Measurements from ENCODE around the gene TBCE. TPM values are rescaled to one million over a fixed set of nuclear protein-coding genes. Genes with fewer than 3 reads are reported as not detected.

The TBCE gene
- total RNA-seq, 1 experiment from 2014 or later: 41.6 TPM

DNA sequence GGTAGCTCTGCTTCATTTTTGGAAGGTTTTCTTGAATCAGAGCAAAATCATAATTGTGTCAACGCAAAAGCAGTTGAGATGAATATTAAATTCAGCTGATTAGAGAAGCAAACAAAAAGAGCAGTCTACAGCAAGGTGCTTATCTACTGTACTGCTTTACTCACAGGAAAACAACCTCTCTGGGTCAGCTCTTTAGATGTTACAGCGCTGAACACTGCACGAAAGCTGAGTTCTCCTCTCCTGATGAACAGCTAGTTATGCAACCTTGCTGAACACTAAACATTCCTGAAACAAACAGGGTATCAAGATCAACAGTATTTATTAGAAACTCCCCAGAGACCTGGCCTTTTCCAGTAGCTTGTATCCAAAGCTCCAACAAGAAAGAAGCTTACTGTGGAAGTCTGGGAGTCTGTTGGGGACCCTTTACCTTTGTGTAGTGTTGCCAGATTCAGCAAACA lies 41.3 kb downstream of the TBCE start:
- H3K4ac ChIP-seq (ENCODE audit: low read depth, low read length): no peak overlapping the region
- no peak overlapping the region for H3K4me2 ChIP-seq (ENCODE audit: insufficient read depth, insufficient read length, low read length)
- Mint-ChIP-seq H3K36me3 (ENCODE audit: insufficient read depth in 1 of 3, low read depth in 3 of 3) (peaks cover 6 to 7% (median 7%) of the 10 kb centered on the region in 3 experiments; a peak in 5 of 7 replicates), H3K4me3 (no peak overlapping the region), H3K4me1 (peaks cover 0 to 3% of the 10 kb centered on the region in 2 experiments; a peak in 1 of 4 replicates), H3K9me3 (peaks cover 5 to 7% of the 10 kb centered on the region in 2 experiments; a peak in 4 of 5 replicates), H3K27me3 (ENCODE audit: low read depth) (no peaks in the 10 kb centered on the region; the same call in 1 of the 2 replicates), H3K27ac (no peak overlapping the region)
- DNase-seq: no peak
- H2BK120ac ChIP-seq (ENCODE audit: low read depth, low read length, poor library complexity, severe bottlenecking): no peak overlapping the region
- no peak overlapping the region for H2BK20ac ChIP-seq (ENCODE audit: low read depth, low read length, poor library complexity, severe bottlenecking)
- H2AFZ ChIP-seq (ENCODE audit: low read length): no peak overlapping the region
- H2BK12ac ChIP-seq (ENCODE audit: insufficient read length, low read depth, low read length): no peak overlapping the region
- H3K4me1 ChIP-seq (ENCODE audit: insufficient read depth, low read length): no peaks in the 10 kb centered on the region
- H3K23ac ChIP-seq (ENCODE audit: insufficient read length, low read depth, low read length): no peak overlapping the region
- H3K27me3 ChIP-seq (ENCODE audit: insufficient read depth, low read length): no peaks in the 10 kb centered on the region
- no CpG with 5 or more reads among the region's 3 CpGs for WGBS (ENCODE audit: extremely low coverage, insufficient read length, low lambda C conversion rate)
- H3K56ac ChIP-seq (ENCODE audit: insufficient read length, low read depth, low read length): no peak overlapping the region
- H3K14ac ChIP-seq (ENCODE audit: insufficient read depth, low read length): no peak overlapping the region
- H2BK15ac ChIP-seq (ENCODE audit: low read depth, low read length): no peak overlapping the region
- H3K9ac ChIP-seq (ENCODE audit: extremely low read depth, insufficient read length, low read length): no peak overlapping the region
- H3K79me2 ChIP-seq (ENCODE audit: insufficient read depth, low read length): no peaks in the 10 kb centered on the region
- no peak overlapping the region for H2BK5ac ChIP-seq (ENCODE audit: insufficient read length, low read length)
- H3K18ac ChIP-seq (ENCODE audit: insufficient read length, low read depth, low read length): no peak overlapping the region
- H2AK5ac ChIP-seq (ENCODE audit: insufficient read length, low read length): no peak overlapping the region
- no peak overlapping the region for H3T11ph ChIP-seq (ENCODE audit: low read length)
- no peak overlapping the region for H4K5ac ChIP-seq (ENCODE audit: insufficient read length, low read depth, low read length)
- H4K91ac ChIP-seq (ENCODE audit: insufficient read length, low read depth, low read length): no peak overlapping the region
- TF ChIP-seq, protein P1, sequence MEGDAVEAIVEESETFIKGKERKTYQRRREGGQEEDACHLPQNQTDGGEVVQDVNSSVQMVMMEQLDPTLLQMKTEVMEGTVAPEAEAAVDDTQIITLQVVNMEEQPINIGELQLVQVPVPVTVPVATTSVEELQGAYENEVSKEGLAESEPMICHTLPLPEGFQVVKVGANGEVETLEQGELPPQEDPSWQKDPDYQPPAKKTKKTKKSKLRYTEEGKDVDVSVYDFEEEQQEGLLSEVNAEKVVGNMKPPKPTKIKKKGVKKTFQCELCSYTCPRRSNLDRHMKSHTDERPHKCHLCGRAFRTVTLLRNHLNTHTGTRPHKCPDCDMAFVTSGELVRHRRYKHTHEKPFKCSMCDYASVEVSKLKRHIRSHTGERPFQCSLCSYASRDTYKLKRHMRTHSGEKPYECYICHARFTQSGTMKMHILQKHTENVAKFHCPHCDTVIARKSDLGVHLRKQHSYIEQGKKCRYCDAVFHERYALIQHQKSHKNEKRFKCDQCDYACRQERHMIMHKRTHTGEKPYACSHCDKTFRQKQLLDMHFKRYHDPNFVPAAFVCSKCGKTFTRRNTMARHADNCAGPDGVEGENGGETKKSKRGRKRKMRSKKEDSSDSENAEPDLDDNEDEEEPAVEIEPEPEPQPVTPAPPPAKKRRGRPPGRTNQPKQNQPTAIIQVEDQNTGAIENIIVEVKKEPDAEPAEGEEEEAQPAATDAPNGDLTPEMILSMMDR (conservative IDR thresholded peaks at IDR 0.05): no peak
- H3K9me3 ChIP-seq (ENCODE audit: control insufficient read depth, low read depth, low read length): no peaks in the 10 kb centered on the region
- no peaks in the 10 kb centered on the region for H3K23me2 ChIP-seq (ENCODE audit: insufficient read length, low read depth, low read length, poor library complexity, severe bottlenecking)
- H3K27ac ChIP-seq (ENCODE audit: insufficient read length, low read depth, low read length): no peak overlapping the region
- no peaks in the 10 kb centered on the region for H4K20me1 ChIP-seq (ENCODE audit: control insufficient read depth, insufficient read depth, insufficient read length)
- H4K8ac ChIP-seq (replicated peaks; ENCODE audit: insufficient read length, low read depth, low read length): no peak overlapping the region
- no peaks in the 10 kb centered on the region for H3K79me1 ChIP-seq (ENCODE audit: insufficient read depth, low read depth, low read length, poor library complexity, severe bottlenecking)
